Right renal cortex interstitium (tissue), 3 donors: ENCODE measurements around the gene CLCN4. TPM values are rescaled to one million over a fixed set of nuclear protein-coding genes. Genes with fewer than 3 reads are reported as not detected.

Experiments used
- DNase-seq, 3 donors: peaks; one replicate each; pipeline ENCODE4 v3.0.0-alpha.2; 2013; ENCODE audit warnings: low read depth in 3 of 3, low spot score in 2 of 3
- polyA plus RNA-seq, 3 donors: library from polyadenylated mRNA; unstranded; fragments of 120-200 nt; gene quantifications; one replicate each; pipeline ENCODE4 v1.2.1, GENCODE V29; 2013; ENCODE audit not compliant: insufficient read length in 3 of 3

Gene CLCN4
- polyA plus RNA-seq, 3 donors = 4.5 to 6.2 (median 5.0) TPM

GRCh38 chrX:10128386-10128785 is 28.4 kb upstream of the CLCN4 start:
- DNase-seq = no peak

GRCh38 chrX:10129229-10129628 is 27.5 kb upstream of the CLCN4 start:
- DNase-seq = no peak

GRCh38 chrX:10130354-10130753 is 26.4 kb upstream of the CLCN4 start:
- no peak for DNase-seq

- DNase-seq = no peak
These were observed 22.6 kb upstream of the CLCN4 start for GRCh38 chrX:10133980-10134676.

- DNase-seq = no peak
These were observed 21.9 kb upstream of the CLCN4 start for GRCh38 chrX:10134921-10135320.

- no peak for DNase-seq
These were observed 21.0 kb upstream of the CLCN4 start for GRCh38 chrX:10135561-10136399.

GRCh38 chrX:10138726-10139125 is 18.0 kb upstream of the CLCN4 start:
- DNase-seq = no peak

- no peak for DNase-seq
These were observed 16.5 kb upstream of the CLCN4 start for GRCh38 chrX:10140264-10140663.

- no peak for DNase-seq
These were observed 14.7 kb upstream of the CLCN4 start for GRCh38 chrX:10142041-10142599.

- DNase-seq = no peak
These were observed 13.4 kb upstream of the CLCN4 start for GRCh38 chrX:10143071-10143983.

- no peak for DNase-seq
These were observed 10.4 kb upstream of the CLCN4 start for GRCh38 chrX:10146346-10146745.

GRCh38 chrX:10152086-10152485 is 4.7 kb upstream of the CLCN4 start:
- no peak for DNase-seq

GRCh38 chrX:10155137-10155536 is 1.6 kb upstream of the CLCN4 start:
- DNase-seq = no peak

GRCh38 chrX:10157032-10157341 is 212 bp downstream of the CLCN4 start:
- no peak for DNase-seq

- no peak for DNase-seq
These were observed 768 bp downstream of the CLCN4 start for GRCh38 chrX:10157543-10157942.

GRCh38 chrX:10158279-10159144 is 1.7 kb downstream of the CLCN4 start:
- no peak for DNase-seq

GRCh38 chrX:10159145-10159468 is 2.3 kb downstream of the CLCN4 start:
- DNase-seq = no peak

- no peak for DNase-seq
These were observed 3.4 kb downstream of the CLCN4 start for GRCh38 chrX:10160211-10160610.

- DNase-seq = no peak
These were observed 6.3 kb downstream of the CLCN4 start for GRCh38 chrX:10163031-10163430.

- no peak for DNase-seq
These were observed 8.1 kb downstream of the CLCN4 start for GRCh38 chrX:10164879-10165278.
